GM12878 (cell line): Measurements from ENCODE around the gene PRKCE. TPM values are rescaled to one million over a fixed set of nuclear protein-coding genes. Genes with fewer than 3 reads are reported as not detected.

Source experiments
- BACH1 ChIP-seq: fragments of 450-650 bp; IDR thresholded peaks from 2 replicates; pipeline ENCODE4 v1.6.1; 2017; ENCODE audit warnings: mild to moderate bottlenecking, borderline replicate concordance
- BCL11A ChIP-seq: IDR thresholded peaks from 2 replicates; pipeline ENCODE4 v1.6.1; 2011; ENCODE audit warnings: low read depth, low read length
- CBX5 ChIP-seq: sonication (generic); IDR thresholded peaks from 2 replicates; pipeline ENCODE4 v1.6.1; 2016; ENCODE audit warnings: low read depth, moderate library complexity, mild to moderate bottlenecking, inconsistent platforms
- CREM ChIP-seq: IDR thresholded peaks from 2 replicates; pipeline ENCODE4 v1.6.1; 2014; ENCODE audit warnings: antibody characterized with exemption, low read depth
- EP300 ChIP-seq, 2 experiments: fragments of 150-350 bp in 1 of 2; IDR thresholded peaks; 2 replicates each; pipeline ENCODE4 v1.6.1; 2011 to 2012; ENCODE audit warnings: low read depth in 2 of 2, low read length in 2 of 2, borderline replicate concordance in 1 of 2, improper control_type of control experiment in 1 of 2, inconsistent platforms in 1 of 2; ENCODE audit not compliant: control insufficient read depth in 1 of 2
- FOS ChIP-seq: IDR thresholded peaks from 3 replicates; pipeline ENCODE4 v1.6.1; 2011; ENCODE audit warnings: borderline replicate concordance; ENCODE audit not compliant: insufficient read length; ENCODE audit errors: extremely low read depth
- FOXM1 ChIP-seq: IDR thresholded peaks from 2 replicates; pipeline ENCODE4 v1.6.1; 2012; ENCODE audit warnings: low read depth, mild to moderate bottlenecking, inconsistent platforms, low read length, moderate library complexity
- KLF5 ChIP-seq: fragments of 450-650 bp; IDR thresholded peaks from 2 replicates; pipeline ENCODE4 v1.6.1; 2014; ENCODE audit warnings: mild to moderate bottlenecking; ENCODE audit not compliant: partially characterized antibody
- MEF2A ChIP-seq: IDR thresholded peaks from 2 replicates; pipeline ENCODE4 v1.6.1; 2011; ENCODE audit warnings: low read depth, mild to moderate bottlenecking, low read length, moderate library complexity; ENCODE audit not compliant: insufficient read depth
- MTA2 ChIP-seq: fragments of 450-650 bp; IDR thresholded peaks from 2 replicates; pipeline ENCODE4 v1.6.1; 2016; ENCODE audit warnings: low read depth, mild to moderate bottlenecking, moderate library complexity
- MYB ChIP-seq: fragments of 150-350 bp; IDR thresholded peaks from 2 replicates; pipeline ENCODE4 v1.6.1; 2014; ENCODE audit warnings: mild to moderate bottlenecking, low read depth, low read length, borderline replicate concordance
- POLR2A ChIP-seq: IDR thresholded peaks from 2 replicates; pipeline ENCODE4 v1.6.1; 2011; ENCODE audit warnings: low read depth, mild to moderate bottlenecking, low read length
- PRDM15 ChIP-seq: fragments of 450-650 bp; formaldehyde crosslinking; IDR thresholded peaks from 2 replicates; pipeline ENCODE4 v1.4.0; 2020; ENCODE audit warnings: mild to moderate bottlenecking, moderate library complexity
- RAD51 ChIP-seq: fragments of 450-650 bp; IDR thresholded peaks from 2 replicates; pipeline ENCODE4 v1.6.1; 2016; ENCODE audit warnings: moderate library complexity, mild to moderate bottlenecking, inconsistent platforms
- RFX5 ChIP-seq: IDR thresholded peaks from 2 replicates; pipeline ENCODE4 v1.6.1; 2011; ENCODE audit warnings: low read depth, low read length, improper control_type of control experiment
- SP1 ChIP-seq: IDR thresholded peaks from one replicate; pipeline ENCODE4 v1.6.1; 2011; ENCODE audit warnings: low read depth, low read length
- SREBF1 ChIP-seq: IDR thresholded peaks from 2 replicates; pipeline ENCODE4 v1.6.1; 2012; ENCODE audit warnings: mild to moderate bottlenecking, low read length
- SREBF2 ChIP-seq: IDR thresholded peaks from 2 replicates; pipeline ENCODE4 v1.6.1; 2012; ENCODE audit warnings: mild to moderate bottlenecking, low read length
- STAT1 ChIP-seq: fragments of 450-650 bp; conservative IDR thresholded peaks from 2 replicates; pipeline ENCODE4 v1.6.1; 2014; ENCODE audit warnings: antibody characterized with exemption, mild to moderate bottlenecking
- STAT3 ChIP-seq: IDR thresholded peaks from 2 replicates; pipeline ENCODE4 v1.6.1; 2011; ENCODE audit warnings: low read depth, low read length, improper control_type of control experiment
- USF2 ChIP-seq: IDR thresholded peaks from 2 replicates; pipeline ENCODE4 v1.6.1; 2011; ENCODE audit warnings: low read depth, low read length, improper control_type of control experiment, borderline replicate concordance
- ZBTB11 ChIP-seq: fragments of 450-650 bp; formaldehyde crosslinking; IDR thresholded peaks from 2 replicates; pipeline ENCODE4 v1.5.0; 2022; ENCODE audit warnings: mild to moderate bottlenecking, missing genetic modification characterization
- ZNF207 ChIP-seq: fragments of 450-650 bp; IDR thresholded peaks from 2 replicates; pipeline ENCODE4 v1.6.1; 2014; ENCODE audit warnings: antibody characterized with exemption, mild to moderate bottlenecking, borderline replicate concordance
- ZNF24 ChIP-seq: fragments of 450-650 bp; IDR thresholded peaks from 2 replicates; pipeline ENCODE4 v1.6.1; 2017; ENCODE audit warnings: antibody characterized with exemption, mild to moderate bottlenecking
- ZNF274 ChIP-seq: IDR thresholded peaks from one replicate; pipeline ENCODE4 v1.8.0; 2011; ENCODE audit not compliant: insufficient read length, insufficient read depth
- polyA plus RNA-seq, 11 experiments: library from polyadenylated mRNA; depleted of rRNA in 4 of 11; unstranded in 6 of 11; stranded (reverse) in 5 of 11; fragments of >200 nt; fragmentation: Nextera tagmentation in 4 of 11; fragmentation: Illumina TruSeq in 1 of 11; extraction: Ambion mirVana in 4 of 11; extraction: Trizol in 1 of 11; gene quantifications; 1 replicate in 1 of 11; 2 replicates in 10 of 11; pipeline versions ENCODE4 v1.2.1 to v1.2.3, GENCODE V29; 2011 to 2016; ENCODE audit warnings: inconsistent platforms in 2 of 11, missing spikeins in 2 of 11, low read depth in 1 of 11
- total RNA-seq, 4 experiments: library from RNA; depleted of rRNA in 3 of 4; stranded (reverse); fragments of >200 nt in 3 of 4; fragmentation: Illumina TruSeq in 1 of 4; extraction: Trizol in 1 of 4; gene quantifications; 2 replicates each; pipeline versions ENCODE4 v1.2.1 to v1.2.3, GENCODE V29; 2013 to 2021

The PRKCE gene
- total and polyA plus RNA-seq, 10 of the 15 experiments (the other 5 are each of a cell fraction or from before 2014, with no cell fraction given), result 2.6 to 28.2 (median 11.3) TPM

GRCh38 chr2:45935791-45936622 lies 284.5 kb downstream of the PRKCE start (continued):
- no peak for TF ChIP-seq BACH1
- TF ChIP-seq STAT3, result no peak
- TF ChIP-seq FOXM1, result no peak
- no peak for TF ChIP-seq SP1
- TF ChIP-seq STAT1, result no peak
- no peak for TF ChIP-seq ZNF274
- TF ChIP-seq RFX5, result no peak
- no peak for TF ChIP-seq KLF5
- TF ChIP-seq MTA2, result no peak
- no peak for TF ChIP-seq CREM
- TF ChIP-seq FOS, result no peak
- no peak for TF ChIP-seq MEF2A
- no peak for TF ChIP-seq CBX5
- TF ChIP-seq USF2, result no peak
- no peak for TF ChIP-seq POLR2A
- TF ChIP-seq SREBF2, result no peak
- no peak for TF ChIP-seq PRDM15 (CRISPR knock-in tag)
- TF ChIP-seq ZNF24, result peak; percentile 34; the same call in 1 of the 2 replicates
- TF ChIP-seq ZNF207, result no peak; the same call in 1 of the 2 replicates
- TF ChIP-seq SREBF1, result no peak
- peak; percentile 23; the same call in 1 of the 2 replicates for TF ChIP-seq RAD51
- TF ChIP-seq EP300 (IDR thresholded peaks at IDR 0.05; ENCODE audit: borderline replicate concordance in 1 of 2, control insufficient read depth in 1 of 2, low read depth in 2 of 2, low read length in 2 of 2), result no peak
- TF ChIP-seq BCL11A, result no peak
- no peak for TF ChIP-seq ZBTB11 (CRISPR knock-in tag)
- no peak for TF ChIP-seq MYB
